ENCODE data around the gene OR51F2.

The OR51F2 gene

GRCh38 chr11:4804280-4804679, 16.8 kb upstream of the OR51F2 start, which contains the start of gene OR52R1:
OR52R1 (minus strand) TSS chr11:4804380; CDS start chr11:4804380, 0 bp downstream.
- Histone ChIP-seq H3K27me3 (ENCODE audit: insufficient read depth, poor library complexity, severe bottlenecking) (no peaks in the 10 kb centered on the region), H3K27ac (ENCODE audit: poor library complexity, severe bottlenecking) (no peak within 1 kb of the TSS), H3K36me3 (ENCODE audit: low read depth) (no peaks in the 10 kb centered on the region), H3K4me1 (ENCODE audit: insufficient read depth, poor library complexity, severe bottlenecking) (no peaks in the 10 kb centered on the region), H3K9me3 (ENCODE audit: severe bottlenecking) (no peaks in the 10 kb centered on the region), H3K4me3 (ENCODE audit: severe bottlenecking) (no peak within 1 kb of the TSS)
- DNase-seq (ENCODE audit: low spot score) (no peak), ATAC-seq (ENCODE audit: low read depth) (no peak)
- TF ChIP-seq CTCF (IDR thresholded peaks at IDR 0.05; ENCODE audit: poor library complexity, severe bottlenecking), result no peak

- TF ChIP-seq CTCF (IDR thresholded peaks at IDR 0.05; ENCODE audit: poor library complexity, severe bottlenecking), result no peak
- Histone ChIP-seq H3K9me3 (ENCODE audit: severe bottlenecking) (no peaks in the 10 kb centered on the region), H3K27me3 (ENCODE audit: insufficient read depth, poor library complexity, severe bottlenecking) (no peaks in the 10 kb centered on the region), H3K36me3 (ENCODE audit: low read depth) (no peaks in the 10 kb centered on the region), H3K4me3 (ENCODE audit: severe bottlenecking) (no peak overlapping the region), H3K27ac (ENCODE audit: poor library complexity, severe bottlenecking) (no peak overlapping the region), H3K4me1 (ENCODE audit: insufficient read depth, poor library complexity, severe bottlenecking) (no peaks in the 10 kb centered on the region)
- no peak for ATAC-seq (ENCODE audit: low read depth)
- DNase-seq (ENCODE audit: low spot score), result no peak
These were observed 12.6 kb upstream of the OR51F2 start for GRCh38 chr11:4808476-4808875.

- H3K36me3 ChIP-seq (ENCODE audit: low read depth), result no peaks in the 10 kb centered on the region
- no peak for ATAC-seq (ENCODE audit: low read depth)
- no peaks in the 10 kb centered on the region for H3K27me3 ChIP-seq (ENCODE audit: insufficient read depth, poor library complexity, severe bottlenecking)
- H3K27ac ChIP-seq (ENCODE audit: poor library complexity, severe bottlenecking), result no peak overlapping the region
- H3K9me3 ChIP-seq (ENCODE audit: severe bottlenecking), result no peaks in the 10 kb centered on the region
- TF ChIP-seq CTCF (IDR thresholded peaks at IDR 0.05; ENCODE audit: poor library complexity, severe bottlenecking), result no peak
- no peak overlapping the region for H3K4me3 ChIP-seq (ENCODE audit: severe bottlenecking)
- no peaks in the 10 kb centered on the region for H3K4me1 ChIP-seq (ENCODE audit: insufficient read depth, poor library complexity, severe bottlenecking)
- DNase-seq (ENCODE audit: low spot score), result no peak
These were observed 11.9 kb upstream of the OR51F2 start for GRCh38 chr11:4809246-4809645.

GRCh38 chr11:4825132-4825531, 4.0 kb downstream of the OR51F2 start:
- no peak overlapping the region for H3K27ac ChIP-seq (ENCODE audit: poor library complexity, severe bottlenecking)
- H3K36me3 ChIP-seq (ENCODE audit: low read depth), result no peaks in the 10 kb centered on the region
- H3K4me1 ChIP-seq (ENCODE audit: insufficient read depth, poor library complexity, severe bottlenecking), result no peaks in the 10 kb centered on the region
- ATAC-seq (ENCODE audit: low read depth) (no peak), DNase-seq (ENCODE audit: low spot score) (no peak)
- no peaks in the 10 kb centered on the region for H3K9me3 ChIP-seq (ENCODE audit: severe bottlenecking)
- no peak overlapping the region for H3K4me3 ChIP-seq (ENCODE audit: severe bottlenecking)
- H3K27me3 ChIP-seq (ENCODE audit: insufficient read depth, poor library complexity, severe bottlenecking), result no peaks in the 10 kb centered on the region
- no peak for TF ChIP-seq CTCF (IDR thresholded peaks at IDR 0.05; ENCODE audit: poor library complexity, severe bottlenecking)

GRCh38 chr11:4826425-4826824, 5.3 kb downstream of the OR51F2 start:
- DNase-seq (ENCODE audit: low spot score), result no peak
- Histone ChIP-seq H3K4me1 (ENCODE audit: insufficient read depth, poor library complexity, severe bottlenecking) (no peaks in the 10 kb centered on the region), H3K36me3 (ENCODE audit: low read depth) (no peaks in the 10 kb centered on the region), H3K4me3 (ENCODE audit: severe bottlenecking) (no peak overlapping the region), H3K27me3 (ENCODE audit: insufficient read depth, poor library complexity, severe bottlenecking) (no peaks in the 10 kb centered on the region), H3K27ac (ENCODE audit: poor library complexity, severe bottlenecking) (no peak overlapping the region), H3K9me3 (ENCODE audit: severe bottlenecking) (no peaks in the 10 kb centered on the region)
- TF ChIP-seq CTCF (IDR thresholded peaks at IDR 0.05; ENCODE audit: poor library complexity, severe bottlenecking), result no peak
- no peak for ATAC-seq (ENCODE audit: low read depth)

Data from RWPE2 (cell line).